ENCODE measurements around the gene PIGQ.

PIGQ gene

DNA sequence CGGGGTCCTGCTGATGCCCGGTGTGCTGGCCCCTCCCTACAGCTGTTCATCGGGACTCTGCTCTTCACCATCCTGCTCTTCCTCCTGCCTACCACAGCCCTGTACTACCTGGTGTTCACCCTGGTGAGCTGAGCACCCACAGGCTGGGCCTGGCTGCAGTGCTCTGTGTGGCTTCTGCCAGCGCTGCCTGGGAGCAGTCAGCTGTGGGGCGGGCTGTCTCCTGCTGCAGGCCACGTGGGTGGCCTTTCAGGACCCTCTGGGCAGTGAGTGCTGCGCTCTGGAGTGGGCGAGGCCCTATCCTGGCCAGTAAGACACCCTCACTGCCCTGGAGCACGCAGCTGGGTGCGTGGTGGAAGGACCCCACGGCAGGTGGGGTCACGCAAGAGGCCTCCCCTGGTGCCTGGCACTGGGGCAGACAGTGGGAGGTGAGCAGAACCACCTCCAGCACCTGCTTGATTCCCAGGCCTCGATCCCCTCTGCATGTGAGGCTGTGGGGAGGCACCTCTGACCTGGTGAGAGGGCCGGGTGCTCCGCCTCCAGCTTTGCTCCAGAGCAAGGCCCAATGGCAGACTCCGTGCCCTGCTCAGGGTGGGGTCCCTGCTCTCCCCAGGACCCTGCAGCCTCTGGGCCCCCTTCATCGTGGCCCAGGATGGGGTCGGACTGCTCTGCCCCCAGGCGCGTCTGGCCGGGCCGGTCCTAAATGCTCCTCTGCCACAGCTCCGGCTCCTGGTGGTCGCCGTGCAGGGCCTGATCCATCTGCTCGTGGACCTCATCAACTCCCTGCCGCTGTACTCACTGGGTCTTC lies 10.6 kb downstream of the PIGQ start:
- H3K4me3 ChIP-seq (ENCODE audit: low read depth, low read length): no peak overlapping the region
- TF ChIP-seq, protein P1, sequence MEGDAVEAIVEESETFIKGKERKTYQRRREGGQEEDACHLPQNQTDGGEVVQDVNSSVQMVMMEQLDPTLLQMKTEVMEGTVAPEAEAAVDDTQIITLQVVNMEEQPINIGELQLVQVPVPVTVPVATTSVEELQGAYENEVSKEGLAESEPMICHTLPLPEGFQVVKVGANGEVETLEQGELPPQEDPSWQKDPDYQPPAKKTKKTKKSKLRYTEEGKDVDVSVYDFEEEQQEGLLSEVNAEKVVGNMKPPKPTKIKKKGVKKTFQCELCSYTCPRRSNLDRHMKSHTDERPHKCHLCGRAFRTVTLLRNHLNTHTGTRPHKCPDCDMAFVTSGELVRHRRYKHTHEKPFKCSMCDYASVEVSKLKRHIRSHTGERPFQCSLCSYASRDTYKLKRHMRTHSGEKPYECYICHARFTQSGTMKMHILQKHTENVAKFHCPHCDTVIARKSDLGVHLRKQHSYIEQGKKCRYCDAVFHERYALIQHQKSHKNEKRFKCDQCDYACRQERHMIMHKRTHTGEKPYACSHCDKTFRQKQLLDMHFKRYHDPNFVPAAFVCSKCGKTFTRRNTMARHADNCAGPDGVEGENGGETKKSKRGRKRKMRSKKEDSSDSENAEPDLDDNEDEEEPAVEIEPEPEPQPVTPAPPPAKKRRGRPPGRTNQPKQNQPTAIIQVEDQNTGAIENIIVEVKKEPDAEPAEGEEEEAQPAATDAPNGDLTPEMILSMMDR (IDR thresholded peaks at IDR 0.05; ENCODE audit: insufficient read depth, low read depth, low read length, missing control alignments): no peak
- DNase-seq (ENCODE audit: low read depth): no peak

DNA sequence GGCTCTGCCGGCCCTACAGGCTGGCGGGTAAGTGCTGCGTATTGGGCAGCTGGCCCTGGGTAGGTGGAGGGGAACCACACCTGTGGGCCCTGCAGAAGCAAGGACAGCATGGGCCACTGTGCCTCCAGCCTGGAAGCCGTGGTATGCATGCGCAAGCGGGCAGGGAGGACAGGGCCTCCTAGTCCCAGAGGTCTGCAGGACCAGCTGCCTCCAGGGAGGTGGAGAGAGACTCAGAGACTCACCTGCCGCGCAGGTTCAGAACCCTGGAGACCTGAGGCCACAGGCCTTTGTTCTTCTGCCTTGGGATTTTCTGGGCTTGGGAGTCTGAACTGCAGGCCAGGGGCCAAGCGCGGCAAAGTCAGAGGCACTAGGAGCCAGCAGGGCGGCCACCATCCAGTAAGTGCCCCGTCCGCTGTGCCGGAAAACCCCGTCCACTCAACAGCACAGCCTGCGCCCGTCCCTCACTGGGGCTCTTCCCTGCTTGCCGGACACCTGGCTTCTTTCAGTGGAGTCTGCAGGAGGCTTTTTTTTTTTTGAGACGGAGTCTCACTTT lies 11.3 kb downstream of the PIGQ start:
- DNase-seq (ENCODE audit: low read depth): no peak
- no peak overlapping the region for H3K4me3 ChIP-seq (ENCODE audit: low read depth, low read length)
- TF ChIP-seq, protein P1 (IDR thresholded peaks at IDR 0.05; ENCODE audit: insufficient read depth, low read depth, low read length, missing control alignments): no peak

DNA sequence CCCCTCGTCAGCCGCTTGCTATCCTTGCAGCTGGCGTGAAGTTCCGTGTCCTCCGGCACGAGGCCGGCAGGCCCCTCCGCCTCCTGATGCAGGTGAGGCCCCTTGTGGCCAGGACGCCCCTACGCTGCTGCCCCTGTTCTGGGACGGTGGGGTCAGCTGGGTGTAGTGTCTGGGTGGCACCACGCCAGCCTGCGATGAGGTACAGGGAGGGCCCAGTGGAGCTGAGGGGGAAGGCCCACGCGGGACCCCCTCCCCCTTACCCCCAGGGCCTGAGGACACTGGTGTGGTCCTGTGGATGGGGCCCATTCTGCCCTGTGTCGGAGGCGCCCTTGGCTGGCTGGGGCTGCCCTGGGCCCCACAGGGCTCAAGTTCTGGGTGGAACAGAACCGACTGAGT lies 12.4 kb downstream of the PIGQ start:
- DNase-seq (ENCODE audit: low read depth): no peak
- no peak overlapping the region for H3K4me3 ChIP-seq (ENCODE audit: low read depth, low read length)
- TF ChIP-seq, protein P1 (IDR thresholded peaks at IDR 0.05; ENCODE audit: insufficient read depth, low read depth, low read length, missing control alignments): no peak

DNA sequence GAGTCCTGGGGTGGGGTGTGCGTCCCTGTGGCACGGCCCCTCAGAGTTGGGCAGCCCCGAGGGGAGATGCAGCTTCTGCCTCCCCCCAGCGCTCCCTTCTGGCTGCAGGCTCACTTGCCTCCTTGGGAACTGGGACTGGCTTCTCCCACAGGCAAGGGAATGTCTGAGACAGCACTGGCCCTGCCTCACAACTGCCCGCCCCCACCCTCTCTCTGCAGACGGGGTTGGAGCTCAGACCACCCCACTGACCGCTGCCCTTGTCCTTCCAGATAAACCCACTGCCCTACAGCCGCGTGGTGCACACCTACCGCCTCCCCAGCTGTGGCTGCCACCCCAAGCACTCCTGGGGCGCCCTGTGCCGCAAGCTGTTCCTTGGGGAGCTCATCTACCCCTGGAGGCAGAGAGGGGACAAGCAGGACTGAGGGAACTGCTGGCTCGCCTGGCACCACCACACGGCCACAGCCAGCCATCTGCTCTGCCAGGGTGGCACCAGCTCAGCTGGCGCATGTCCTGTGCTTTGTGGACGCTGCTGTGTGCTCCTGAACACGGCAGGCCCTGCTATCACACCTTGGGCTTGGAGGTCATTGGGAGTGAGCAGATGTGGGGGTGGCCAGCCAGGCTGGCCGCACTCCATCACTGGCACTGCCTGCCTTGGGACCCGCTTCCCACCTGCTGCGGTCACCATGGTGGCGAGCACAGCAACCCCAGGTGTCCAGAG lies 13.0 kb downstream of the PIGQ start:
- H3K4me3 ChIP-seq (ENCODE audit: low read depth, low read length): no peak overlapping the region
- TF ChIP-seq, protein P1 (IDR thresholded peaks at IDR 0.05; ENCODE audit: insufficient read depth, low read depth, low read length, missing control alignments): no peak
- DNase-seq (ENCODE audit: low read depth): no peak

DNA sequence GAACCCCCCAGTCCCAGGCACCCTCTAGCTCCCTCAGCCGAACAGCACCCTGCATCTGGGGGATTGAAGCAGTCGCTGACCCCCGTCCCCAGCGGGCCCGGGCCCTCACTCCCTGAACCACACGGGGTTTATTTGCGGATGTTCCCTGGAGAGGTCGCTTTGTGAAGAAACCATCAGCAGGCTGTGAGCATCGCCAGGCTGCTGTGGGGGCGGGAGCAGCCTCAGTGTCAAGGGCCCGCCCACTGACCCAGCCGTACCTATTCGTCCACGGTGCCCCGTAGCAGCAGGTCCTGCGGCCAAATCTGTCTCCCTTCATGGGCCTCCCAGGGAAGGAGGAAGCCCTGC lies 13.7 kb downstream of the PIGQ start:
- no peak for DNase-seq (ENCODE audit: low read depth)
- TF ChIP-seq, protein P1 (IDR thresholded peaks at IDR 0.05; ENCODE audit: insufficient read depth, low read depth, low read length, missing control alignments): no peak
- H3K4me3 ChIP-seq (ENCODE audit: low read depth, low read length): no peak overlapping the region

DNA sequence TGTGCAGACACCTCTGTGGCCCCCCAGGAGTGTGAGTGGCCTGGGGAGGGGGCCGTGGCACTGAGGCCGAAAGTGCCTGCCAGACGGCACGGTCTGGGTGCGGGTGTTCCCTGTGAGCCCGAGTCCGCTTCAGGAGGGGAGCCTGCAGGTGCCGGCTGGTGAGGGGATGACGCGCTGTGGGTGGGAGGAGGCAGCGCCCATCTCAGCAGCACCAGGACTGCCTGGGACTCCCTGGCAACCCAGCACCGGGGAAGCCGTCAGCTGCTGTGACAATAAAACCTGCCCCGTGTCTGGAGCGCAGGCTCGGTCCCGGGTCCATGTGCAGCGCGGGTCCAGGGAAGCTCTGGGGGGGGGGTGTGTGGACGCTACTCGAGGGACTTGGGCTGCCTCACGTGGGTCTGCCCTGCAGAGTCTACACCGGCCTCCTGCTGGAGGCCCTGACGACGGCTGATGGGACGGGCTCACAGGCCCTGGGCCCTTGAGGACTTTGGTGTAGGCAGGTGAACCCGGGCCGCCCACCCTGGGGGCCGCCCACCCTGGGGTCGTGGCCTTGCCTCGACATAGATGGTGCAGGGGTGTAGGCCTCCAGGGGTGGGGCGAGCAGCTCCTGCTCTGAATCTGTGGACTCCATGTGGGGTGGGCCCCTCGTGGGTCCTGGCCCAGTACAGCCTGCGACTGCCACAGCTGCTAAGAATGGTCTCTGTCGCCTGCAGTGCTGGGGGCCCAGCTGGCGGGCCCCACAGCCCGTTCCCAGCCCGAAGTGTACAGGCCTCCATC lies 14.2 kb downstream of the PIGQ start:
- TF ChIP-seq, protein P1 (IDR thresholded peaks at IDR 0.05; ENCODE audit: insufficient read depth, low read depth, low read length, missing control alignments): no peak
- no peak overlapping the region for H3K4me3 ChIP-seq (ENCODE audit: low read depth, low read length)
- no peak for DNase-seq (ENCODE audit: low read depth)

All from GM12865 (cell line).